Activated T-helper 1 cell treated with anti-CD3 and anti-CD28 coated beads, Interleukin-12 subunit alpha, Interleukin-12 subunit beta, Interleukin-2, Interleukin-4 antibody, amounts not matched to agents 30 ng/mL and 10 ng/mL and 1 ng/mL, durations not matched to agents 14 hours and 24 hours and 36 hours (primary cell): Measurements from ENCODE around the gene GALNT10. TPM values are rescaled to one million over a fixed set of nuclear protein-coding genes. Genes with fewer than 3 reads are reported as not detected.

ENCODE experiments used
- DNase-seq: peaks from one replicate; pipeline ENCODE4 v3.0.0; 2021; ENCODE audit warnings: low spot score
- H3K27ac Mint-ChIP-seq: one replicate; pipeline ENCODE4 v1.8.0; 2021; ENCODE audit warnings: mild to moderate bottlenecking, mixed read lengths
- H3K27me3 Mint-ChIP-seq: one replicate; pipeline ENCODE4 v1.8.0; 2022; ENCODE audit warnings: mild to moderate bottlenecking, moderate library complexity, mixed read lengths; ENCODE audit not compliant: insufficient read depth
- H3K36me3 Mint-ChIP-seq: one replicate; pipeline ENCODE4 v1.8.0; 2021; ENCODE audit warnings: low read depth, mixed read lengths
- H3K4me1 Mint-ChIP-seq: one replicate; pipeline ENCODE4 v1.8.0; 2021; ENCODE audit warnings: low read depth, mixed read lengths
- H3K4me3 Mint-ChIP-seq: one replicate; pipeline ENCODE4 v1.8.0; 2021; ENCODE audit warnings: mild to moderate bottlenecking, moderate library complexity, mixed read lengths
- H3K9me3 Mint-ChIP-seq: one replicate; pipeline ENCODE4 v1.8.0; 2021; ENCODE audit warnings: mixed read lengths
- intact Hi-C: fragments of 100-400 bp; cut with micrococcal nuclease; formaldehyde crosslinking; loops from one replicate; pipeline ENCODE4 v1.15.1; 2024
- total RNA-seq: library from RNA; stranded (reverse); gene quantifications from 2 replicates; pipeline ENCODE4 v1.2.3, GENCODE V29; 2022

GALNT10 gene
- total RNA-seq, 1 donor from 2014 or later = 55.6 TPM

DNA sequence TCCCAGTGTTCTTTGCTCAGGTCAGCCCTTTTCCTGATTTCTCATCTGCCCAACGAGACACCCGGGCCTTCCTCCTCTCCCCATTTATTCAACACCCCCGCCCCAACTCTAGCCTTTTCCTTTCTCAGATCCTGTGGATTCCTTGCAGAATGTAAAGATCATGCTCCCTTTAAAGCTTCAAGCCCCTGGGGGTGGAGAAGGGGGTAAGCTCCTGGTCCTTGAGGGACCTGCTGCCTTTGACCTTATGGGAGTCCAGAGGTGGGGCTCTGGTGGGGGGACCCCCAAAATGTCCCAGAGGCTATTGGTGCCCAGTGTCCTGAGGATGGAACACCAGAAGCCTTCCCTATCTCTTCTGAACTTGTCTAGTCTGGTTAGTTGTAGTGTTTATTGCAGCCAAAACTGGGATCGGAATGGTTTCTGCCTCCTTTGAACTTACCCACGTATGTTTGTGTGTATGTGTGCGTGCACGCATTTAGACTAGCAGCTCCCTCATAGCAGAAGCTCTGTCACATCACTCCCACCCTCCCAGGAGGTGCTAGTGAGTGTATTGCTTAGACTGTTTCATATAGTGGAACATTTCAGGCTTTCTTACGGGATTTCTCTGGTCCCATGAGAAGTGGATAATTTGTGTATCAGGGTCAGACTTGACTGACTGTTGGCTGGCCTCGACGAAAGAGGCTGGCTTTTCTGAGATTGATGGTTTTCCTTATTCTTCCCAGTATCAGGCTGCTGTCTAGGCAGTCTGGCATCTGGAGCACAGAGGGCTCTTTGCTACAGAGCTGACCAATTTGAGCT, 1.1 kb downstream of the GALNT10 start:
- Mint-ChIP-seq H3K27ac (peak overlapping the region; percentile 92), H3K4me3 (peak overlapping the region; percentile 95), H3K36me3 (peaks cover 28% of the 10 kb centered on the region), H3K4me1 (peaks cover 68% of the 10 kb centered on the region), H3K27me3 (no peaks in the 10 kb centered on the region), H3K9me3 (no peaks in the 10 kb centered on the region)
- no peak for DNase-seq
- intact Hi-C loops = loop anchor here (1.0 to 10.0 kb wide), 5 partner anchors 153 to 753 kb away; partner anchors contain the start of genes FAM114A2, LARP1, MFAP3 and MRPL22

GRCh38 chr5:154193283-154193682, 2.8 kb downstream of the GALNT10 start:
- intact Hi-C loops = loop anchor here (1.0 to 10.0 kb wide), 3 partner anchors 10 to 752 kb away; partner anchors contain the start of genes LARP1 and MRPL22
- no peak overlapping the region for H3K27ac Mint-ChIP-seq
- H3K4me3 Mint-ChIP-seq = no peak overlapping the region
- H3K27me3 Mint-ChIP-seq = no peaks in the 10 kb centered on the region
- DNase-seq = no peak
- H3K36me3 Mint-ChIP-seq = peaks cover 32% of the 10 kb centered on the region
- peaks cover 78% of the 10 kb centered on the region for H3K4me1 Mint-ChIP-seq
- no peaks in the 10 kb centered on the region for H3K9me3 Mint-ChIP-seq

- intact Hi-C loops = loop anchor here (1.0 to 10.0 kb wide), 3 partner anchors 10 to 751 kb away; partner anchors contain the start of genes LARP1 and MRPL22
- no peaks in the 10 kb centered on the region for H3K27me3 Mint-ChIP-seq
- H3K36me3 Mint-ChIP-seq = peaks cover 35% of the 10 kb centered on the region
- H3K4me1 Mint-ChIP-seq = peaks cover 81% of the 10 kb centered on the region
- H3K27ac Mint-ChIP-seq = no peak overlapping the region
- no peak overlapping the region for H3K4me3 Mint-ChIP-seq
- no peak for DNase-seq
- H3K9me3 Mint-ChIP-seq = no peaks in the 10 kb centered on the region
Measured at GRCh38 chr5:154193701-154194121, 3.2 kb downstream of the GALNT10 start.

GRCh38 chr5:154194345-154195329, 4.1 kb downstream of the GALNT10 start:
- Mint-ChIP-seq H3K27me3 (no peaks in the 10 kb centered on the region), H3K36me3 (peaks cover 42% of the 10 kb centered on the region), H3K4me1 (peaks cover 81% of the 10 kb centered on the region), H3K27ac (no peak overlapping the region), H3K9me3 (no peaks in the 10 kb centered on the region), H3K4me3 (no peak overlapping the region)
- no peak for DNase-seq
- intact Hi-C loops = loop anchor here (5.0 to 10.0 kb wide), 3 partner anchors 560 to 750 kb away; partner anchors contain the start of genes CNOT8, LARP1 and MRPL22

- no peaks in the 10 kb centered on the region for H3K9me3 Mint-ChIP-seq
- no peaks in the 10 kb centered on the region for H3K27me3 Mint-ChIP-seq
- H3K4me1 Mint-ChIP-seq = peaks cover 93% of the 10 kb centered on the region
- H3K36me3 Mint-ChIP-seq = peaks cover 42% of the 10 kb centered on the region
- intact Hi-C loops = loop anchor here (5.0 to 10.0 kb wide), 3 partner anchors 559 to 749 kb away; partner anchors contain the start of genes CNOT8, LARP1 and MRPL22
- DNase-seq = no peak
- H3K4me3 Mint-ChIP-seq = peak overlapping the region; percentile 8
- peak overlapping the region; percentile 61 for H3K27ac Mint-ChIP-seq
Measured at GRCh38 chr5:154196281-154196680, 5.7 kb downstream of the GALNT10 start.

DNA sequence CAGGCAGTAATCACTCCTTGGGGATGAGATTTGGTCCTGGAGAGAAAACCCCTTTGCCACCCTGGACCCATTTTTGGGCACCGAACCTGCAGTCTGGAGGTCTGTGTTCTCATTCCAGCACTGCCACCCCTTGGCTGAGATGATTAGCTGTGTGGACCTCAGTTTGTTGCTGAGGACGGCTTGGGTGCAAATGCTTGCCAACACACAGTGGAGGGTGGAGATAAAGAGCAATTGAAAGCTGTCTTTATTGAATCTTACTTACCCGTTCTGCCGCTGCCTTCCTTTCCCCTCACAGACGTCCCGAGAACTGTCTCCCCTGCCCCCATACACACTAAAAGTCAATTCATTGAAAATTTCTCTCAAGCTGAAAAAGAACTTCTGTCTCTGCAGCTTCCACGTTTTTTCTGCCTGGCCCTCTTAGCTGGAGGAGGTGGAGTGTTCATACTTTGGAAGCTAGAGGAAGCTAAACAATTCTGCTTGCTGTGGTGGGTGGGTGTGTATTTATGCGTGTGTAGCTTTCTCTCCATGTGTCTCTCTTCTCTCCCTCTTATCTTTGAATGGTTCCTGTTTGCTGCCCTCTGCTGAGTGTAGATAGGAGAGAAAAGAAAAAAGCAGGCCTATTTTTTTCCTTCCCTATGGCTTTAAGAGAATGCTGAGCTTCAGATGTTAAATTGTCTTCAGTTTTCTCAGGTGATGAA, 6.6 kb downstream of the GALNT10 start:
- intact Hi-C loops = loop anchor here (5.0 to 10.0 kb wide), 3 partner anchors 558 to 748 kb away; partner anchors contain the start of genes CNOT8, LARP1 and MRPL22
- H3K4me3 Mint-ChIP-seq = peak overlapping the region; percentile 73
- DNase-seq = no peak

GRCh38 chr5:154197801-154198491, 7.4 kb downstream of the GALNT10 start:
- Mint-ChIP-seq H3K4me3 (peak overlapping the region; percentile 73), H3K4me1 (peaks cover 91% of the 10 kb centered on the region)

More for the DNA sequence above, 6.6 kb downstream of the GALNT10 start:
- Mint-ChIP-seq H3K36me3 (peaks cover 38% of the 10 kb centered on the region), H3K27me3 (no peaks in the 10 kb centered on the region), H3K9me3 (no peaks in the 10 kb centered on the region), H3K27ac (peak overlapping the region; percentile 94), H3K4me1 (peaks cover 93% of the 10 kb centered on the region)

GRCh38 chr5:154198611-154199230, 8.2 kb downstream of the GALNT10 start:
- H3K36me3 Mint-ChIP-seq = peaks cover 30% of the 10 kb centered on the region
- no peak for DNase-seq
- peak overlapping the region; percentile 32 for H3K4me3 Mint-ChIP-seq
- H3K9me3 Mint-ChIP-seq = no peaks in the 10 kb centered on the region
- intact Hi-C loops = loop anchor here (1.0 to 10.0 kb wide), 9 partner anchors 8 to 746 kb away; partner anchors contain the start of genes CNOT8, GALNT10, LARP1 and MRPL22
- H3K27me3 Mint-ChIP-seq = no peaks in the 10 kb centered on the region
- H3K4me1 Mint-ChIP-seq = peaks cover 91% of the 10 kb centered on the region
- H3K27ac Mint-ChIP-seq = peak overlapping the region; percentile 94

More at GRCh38 chr5:154197801-154198491, 7.4 kb downstream of the GALNT10 start:
- no peaks in the 10 kb centered on the region for H3K9me3 Mint-ChIP-seq
- peaks cover 30% of the 10 kb centered on the region for H3K36me3 Mint-ChIP-seq
- no peaks in the 10 kb centered on the region for H3K27me3 Mint-ChIP-seq
- peak; percentile 68 for DNase-seq
- H3K27ac Mint-ChIP-seq = peak overlapping the region; percentile 94
- intact Hi-C loops = loop anchor here (1.0 to 10.0 kb wide), 9 partner anchors 8 to 747 kb away; partner anchors contain the start of genes CNOT8, GALNT10, LARP1 and MRPL22

GRCh38 chr5:154199263-154199662, 8.7 kb downstream of the GALNT10 start:
- DNase-seq = no peak
- Mint-ChIP-seq H3K4me3 (peak overlapping the region; percentile 32), H3K27ac (peak overlapping the region; percentile 94), H3K27me3 (no peaks in the 10 kb centered on the region), H3K4me1 (peaks cover 94% of the 10 kb centered on the region), H3K36me3 (peaks cover 33% of the 10 kb centered on the region), H3K9me3 (no peaks in the 10 kb centered on the region)
- intact Hi-C loops = loop anchor here (2.0 to 10.0 kb wide), 4 partner anchors 80 to 746 kb away; partner anchors contain the start of genes CNOT8, LARP1 and MRPL22

- peak overlapping the region; percentile 32 for H3K4me3 Mint-ChIP-seq
- no peaks in the 10 kb centered on the region for H3K9me3 Mint-ChIP-seq
- intact Hi-C loops = loop anchor here (2.0 to 10.0 kb wide), 4 partner anchors 79 to 745 kb away; partner anchors contain the start of genes CNOT8, LARP1 and MRPL22
- peaks cover 94% of the 10 kb centered on the region for H3K4me1 Mint-ChIP-seq
- H3K27me3 Mint-ChIP-seq = no peaks in the 10 kb centered on the region
- DNase-seq = no peak
- peak overlapping the region; percentile 94 for H3K27ac Mint-ChIP-seq
- peaks cover 38% of the 10 kb centered on the region for H3K36me3 Mint-ChIP-seq
Measured at GRCh38 chr5:154199671-154200220, 9.2 kb downstream of the GALNT10 start.

DNA sequence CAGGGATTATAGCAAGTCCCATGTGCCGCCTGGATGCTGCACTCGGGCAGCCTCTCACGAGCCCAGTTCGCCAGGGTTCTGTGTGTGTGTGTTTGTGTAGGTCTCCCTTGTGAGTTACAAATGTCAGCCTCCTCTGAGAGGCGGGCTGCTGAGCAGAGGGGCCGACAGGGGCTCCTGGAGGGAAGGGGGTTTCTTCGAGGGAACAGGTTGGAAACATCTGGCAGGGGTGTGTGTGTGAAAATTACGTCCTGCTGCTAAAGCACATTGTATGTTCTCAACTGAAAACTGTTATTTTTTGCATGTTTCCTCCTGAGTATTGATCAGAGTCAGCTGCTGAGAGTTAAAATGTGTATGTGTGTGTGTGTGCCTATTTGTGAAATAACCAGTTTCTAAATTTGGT, 9.7 kb downstream of the GALNT10 start:
- DNase-seq = no peak
- Mint-ChIP-seq H3K36me3 (peaks cover 38% of the 10 kb centered on the region), H3K27ac (no peak overlapping the region), H3K9me3 (no peaks in the 10 kb centered on the region), H3K4me1 (peaks cover 94% of the 10 kb centered on the region), H3K4me3 (no peak overlapping the region), H3K27me3 (no peaks in the 10 kb centered on the region)
- intact Hi-C loops = no loop called here
